PC-3 (cell line): Measurements from ENCODE around the gene SYT1. TPM values are rescaled to one million over a fixed set of nuclear protein-coding genes. Genes with fewer than 3 reads are reported as not detected.
A peak's percentile ranks its signal among the peaks of the same experiment; 100 is the strongest.

Experiments
- ATAC-seq: fragments of 200-7000 bp; cut with Tn5 transposase; 2 replicates; pipeline ENCODE4 v1.9.1; 2020; ENCODE audit warnings: mild to moderate bottlenecking, moderate library complexity
- BruUV-seq: library from RNA; stranded (reverse); fragments of 400-500 nt; replicated peaks from 2 replicates; lab custom pipeline; 2021; lab: Mats Ljungman, UMichigan
- CTCF ChIA-PET: fragments of 300-600 bp; sonication (Branson Sonifier 250); formaldehyde crosslinking; loops from one replicate; lab custom pipeline; 2022; ENCODE audit warnings: antibody characterized with exemption; lab: Charles Lee
- POLR2A ChIA-PET: fragments of 300-600 bp; sonication (Branson Sonifier 250); formaldehyde crosslinking; loops from one replicate; lab custom pipeline; 2022; ENCODE audit warnings: antibody characterized with exemption; ENCODE audit not compliant: unreplicated experiment; lab: Charles Lee
- DNase-seq: peaks from one replicate; pipeline ENCODE4 v3.0.0-alpha.2; 2015
- H2AFZ ChIP-seq: fragments of 300-600 bp; sonication (generic); 2 replicates; pipeline ENCODE4 v1.6.0; 2016; ENCODE audit warnings: antibody characterized with exemption, low read length
- H3F3A ChIP-seq: fragments of 300-600 bp; sonication (generic); one replicate; pipeline ENCODE4 v1.6.0; 2017; ENCODE audit warnings: antibody characterized with exemption, low read length, control low read depth, mild to moderate bottlenecking; ENCODE audit not compliant: unreplicated experiment
- H3K27ac ChIP-seq: fragments of 300-600 bp; sonication (generic); 2 replicates; pipeline ENCODE4 v1.5.1; 2016; ENCODE audit warnings: mild to moderate bottlenecking, low read length
- H3K27me3 ChIP-seq: fragments of 300-600 bp; sonication (generic); 2 replicates; pipeline ENCODE4 v1.6.1; 2016; ENCODE audit warnings: low read length, mixed read lengths
- H3K36me3 ChIP-seq: fragments of 300-600 bp; sonication (generic); 2 replicates; pipeline ENCODE4 v1.6.1; 2016; ENCODE audit warnings: low read depth, mixed run types, low read length, mixed read lengths
- H3K4me1 ChIP-seq: fragments of 300-600 bp; sonication (generic); 2 replicates; pipeline ENCODE4 v1.5.1; 2016; ENCODE audit warnings: low read length; ENCODE audit not compliant: insufficient read depth
- H3K4me2 ChIP-seq: fragments of 300-600 bp; sonication (generic); 2 replicates; pipeline ENCODE4 v1.6.0; 2016; ENCODE audit warnings: low read length
- H3K4me3 ChIP-seq: fragments of 300-600 bp; sonication (generic); 2 replicates; pipeline ENCODE4 v1.5.1; 2016; ENCODE audit warnings: mild to moderate bottlenecking, low read length, mixed read lengths
- H3K79me2 ChIP-seq: fragments of 300-600 bp; sonication (generic); 2 replicates; pipeline ENCODE4 v1.6.1; 2017; ENCODE audit warnings: low read length, mixed read lengths
- H3K9ac ChIP-seq: fragments of 300-600 bp; sonication (generic); 2 replicates; pipeline ENCODE4 v1.6.0; 2016; ENCODE audit warnings: mild to moderate bottlenecking, low read length
- H3K9me2 ChIP-seq: fragments of 300-600 bp; sonication (generic); replicated peaks from 2 replicates; pipeline ENCODE4 v1.6.1; 2016; ENCODE audit warnings: mixed run types, low read length, mixed read lengths
- H3K9me3 ChIP-seq: fragments of 300-600 bp; sonication (generic); 2 replicates; pipeline ENCODE4 v1.6.1; 2016; ENCODE audit warnings: low read length, mixed read lengths
- H4K20me1 ChIP-seq: fragments of 300-600 bp; sonication (generic); 2 replicates; pipeline ENCODE4 v1.6.1; 2016; ENCODE audit warnings: low read length, mixed read lengths
- CTCF ChIP-seq: fragments of 300-600 bp; sonication (generic); conservative IDR thresholded peaks from 2 replicates; pipeline ENCODE4 v1.5.1; 2017; ENCODE audit warnings: antibody characterized with exemption, low read depth, mild to moderate bottlenecking, low read length
- EZH2 ChIP-seq: fragments of 300-600 bp; sonication (generic); IDR thresholded peaks from one replicate; pipeline ENCODE4 v1.6.1; 2017; ENCODE audit warnings: antibody characterized with exemption, mild to moderate bottlenecking, low read length; ENCODE audit not compliant: unreplicated experiment
- EZH2phosphoT487 ChIP-seq: fragments of 300-600 bp; sonication (generic); IDR thresholded peaks from 2 replicates; pipeline ENCODE4 v1.6.1; 2018; ENCODE audit warnings: mild to moderate bottlenecking, antibody characterized with exemption, low read length, borderline replicate concordance
- intact Hi-C: fragments of 100-400 bp; cut with micrococcal nuclease; formaldehyde crosslinking; loops from 2 replicates; pipeline ENCODE4 v1.9.0; 2023
- total RNA-seq: library from RNA; depleted of rRNA; stranded (reverse); fragments of >200 nt; gene quantifications from 2 replicates; pipeline ENCODE4 v1.2.3, GENCODE V29; 2014

SYT1 gene
- total RNA-seq, 1 experiment from 2014 or later = 0.51 TPM

- CTCF ChIA-PET = no interaction called here
Measured at GRCh38 chr12:79452906-79453305, 588.3 kb downstream of the SYT1 start.

GRCh38 chr12:79453820-79454219 is 589.2 kb downstream of the SYT1 start:
- intact Hi-C loops = loop anchor here (1.0 kb wide), 1 partner anchor 93 kb away; no protein-coding TSS in a partner anchor

More at GRCh38 chr12:79452906-79453305, 588.3 kb downstream of the SYT1 start:
- ATAC-seq (no peak), DNase-seq (peak; percentile 8)
- peaks cover 37% of the 10 kb centered on the region for H3K4me1 ChIP-seq
- H2AFZ ChIP-seq = no peak overlapping the region
- H3K27me3 ChIP-seq = no peaks in the 10 kb centered on the region
- H3K27ac ChIP-seq = peak overlapping the region; percentile 86; the same call in 1 of the 2 replicates
- no peaks in the 10 kb centered on the region for H3K79me2 ChIP-seq
- H3K36me3 ChIP-seq = no peaks in the 10 kb centered on the region
- no peak for TF ChIP-seq CTCF
- no peak for TF ChIP-seq EZH2
- TF ChIP-seq EZH2phosphoT487 = no peak
- no peak overlapping the region for H3K9ac ChIP-seq
- intact Hi-C loops = loop anchor here (1.0 kb wide), 1 partner anchor 29 kb away; no protein-coding TSS in a partner anchor
- H3K9me2 ChIP-seq = no peaks in the 10 kb centered on the region
- H3K4me2 ChIP-seq = no peak overlapping the region
- H3F3A ChIP-seq = no peaks in the 10 kb centered on the region
- no peaks in the 10 kb centered on the region for H3K9me3 ChIP-seq
- no TSS peak for BruUV-seq
- H3K4me3 ChIP-seq = no peak overlapping the region
- POLR2A ChIA-PET = no interaction called here
- H4K20me1 ChIP-seq = no peaks in the 10 kb centered on the region

More at GRCh38 chr12:79453820-79454219, 589.2 kb downstream of the SYT1 start:
- DNase-seq = no peak
- H3K36me3 ChIP-seq = no peaks in the 10 kb centered on the region
- ATAC-seq = no peak
- peak overlapping the region; percentile 49 for H3K4me3 ChIP-seq
- BruUV-seq = no TSS peak
- 0 out of 2 replicates have a peak overlapping the region, but pooled peaks have one; percentile 10 for H2AFZ ChIP-seq
- no peaks in the 10 kb centered on the region for H3K27me3 ChIP-seq
- TF ChIP-seq EZH2phosphoT487 = no peak
- no peak for TF ChIP-seq EZH2
- no peak for TF ChIP-seq CTCF
- no peaks in the 10 kb centered on the region for H3K79me2 ChIP-seq
- H3K9ac ChIP-seq = no peak overlapping the region
- H3K4me2 ChIP-seq = peak overlapping the region; percentile 77
- no peaks in the 10 kb centered on the region for H4K20me1 ChIP-seq
- CTCF ChIA-PET = no interaction called here
- H3F3A ChIP-seq = no peaks in the 10 kb centered on the region
- H3K9me3 ChIP-seq = no peaks in the 10 kb centered on the region
- H3K9me2 ChIP-seq = no peaks in the 10 kb centered on the region
- peaks cover 37% of the 10 kb centered on the region for H3K4me1 ChIP-seq
- peak overlapping the region; percentile 17; the same call in 1 of the 2 replicates for H3K27ac ChIP-seq
- POLR2A ChIA-PET = no interaction called here
